WTC11 (cell line): ENCODE measurements around the gene TSEN15. TPM values are rescaled to one million over a fixed set of nuclear protein-coding genes. Genes with fewer than 3 reads are reported as not detected.

Experiments
- ATAC-seq: fragments of 200-7000 bp; cut with Tn5 transposase; 2 replicates; pipeline ENCODE4 v1.10.0; 2021; ENCODE audit warnings: mild to moderate bottlenecking, moderate library complexity
- CTCF ChIA-PET: fragments of 300-600 bp; sonication (Branson Sonifier 250); formaldehyde crosslinking; loops from one replicate; lab custom pipeline; 2021; ENCODE audit warnings: antibody characterized with exemption; lab: Charles Lee
- POLR2A ChIA-PET: fragments of 350-600 bp; sonication (Branson Sonifier 250); formaldehyde crosslinking; loops from one replicate; lab custom pipeline; 2021; ENCODE audit warnings: antibody characterized with exemption; lab: Charles Lee
- DNase-seq: peaks from one replicate; pipeline ENCODE4 v3.0.0; 2021; ENCODE audit warnings: low spot score
- H3K27ac Mint-ChIP-seq: 2 replicates; pipeline ENCODE4 v1.8.0; 2021; ENCODE audit warnings: mixed read lengths
- H3K27me3 Mint-ChIP-seq: 2 replicates; pipeline ENCODE4 v1.8.0; 2021; ENCODE audit warnings: low read depth, mild to moderate bottlenecking, moderate library complexity, mixed read lengths
- H3K36me3 Mint-ChIP-seq: 2 replicates; pipeline ENCODE4 v1.8.0; 2021; ENCODE audit warnings: mixed read lengths
- H3K4me1 Mint-ChIP-seq: 2 replicates; pipeline ENCODE4 v1.8.0; 2022; ENCODE audit warnings: mixed read lengths
- H3K4me3 Mint-ChIP-seq: 2 replicates; pipeline ENCODE4 v1.8.0; 2021; ENCODE audit warnings: mild to moderate bottlenecking, moderate library complexity, mixed read lengths
- H3K9me3 Mint-ChIP-seq: 2 replicates; pipeline ENCODE4 v1.8.0; 2021; ENCODE audit warnings: mixed read lengths
- ATF2 ChIP-seq: sonication (generic); formaldehyde crosslinking; IDR thresholded peaks from 2 replicates; pipeline ENCODE4 v1.8.1; 2022; ENCODE audit warnings: low read depth, missing genetic modification reagents, borderline replicate concordance
- E2F1 ChIP-seq: sonication (generic); formaldehyde crosslinking; IDR thresholded peaks from 2 replicates; pipeline ENCODE4 v1.8.0; 2022; ENCODE audit warnings: mild to moderate bottlenecking, missing genetic modification reagents
- ETV6 ChIP-seq: sonication (generic); formaldehyde crosslinking; IDR thresholded peaks from 2 replicates; pipeline ENCODE4 v1.8.1; 2022; ENCODE audit warnings: mild to moderate bottlenecking, missing genetic modification reagents
- FOXJ3 ChIP-seq: sonication (generic); formaldehyde crosslinking; IDR thresholded peaks from 2 replicates; pipeline ENCODE4 v1.9.0; 2021; ENCODE audit warnings: missing genetic modification reagents, mild to moderate bottlenecking, borderline replicate concordance
- FOXP1 ChIP-seq: sonication (generic); formaldehyde crosslinking; IDR thresholded peaks from 2 replicates; pipeline ENCODE4 v1.8.0; 2022; ENCODE audit warnings: missing genetic modification reagents, mild to moderate bottlenecking, moderate library complexity, borderline replicate concordance
- GABPB1 ChIP-seq: sonication (generic); formaldehyde crosslinking; IDR thresholded peaks from 2 replicates; pipeline ENCODE4 v1.8.1; 2023; ENCODE audit warnings: mild to moderate bottlenecking, missing genetic modification reagents
- IRF2 ChIP-seq: sonication (generic); formaldehyde crosslinking; IDR thresholded peaks from 2 replicates; pipeline ENCODE4 v1.8.0; 2022; ENCODE audit warnings: low read depth, missing genetic modification reagents, borderline replicate concordance
- JUN ChIP-seq: sonication (generic); formaldehyde crosslinking; IDR thresholded peaks from 2 replicates; pipeline ENCODE4 v1.8.0; 2023; ENCODE audit warnings: mild to moderate bottlenecking, missing genetic modification reagents
- KAT7 ChIP-seq: sonication (generic); formaldehyde crosslinking; IDR thresholded peaks from 2 replicates; pipeline ENCODE4 v1.8.1; 2023; ENCODE audit warnings: missing genetic modification reagents, mild to moderate bottlenecking, borderline replicate concordance
- MYBL2 ChIP-seq: sonication (generic); formaldehyde crosslinking; IDR thresholded peaks from 2 replicates; pipeline ENCODE4 v1.8.1; 2023; ENCODE audit warnings: mild to moderate bottlenecking, moderate library complexity, missing genetic modification reagents
- NFATC4 ChIP-seq: fragments of 250-450 bp; sonication (Bioruptor Pico); IDR thresholded peaks from 2 replicates; pipeline ENCODE4 v1.9.0; 2021; ENCODE audit warnings: mild to moderate bottlenecking
- SMAD4 ChIP-seq: sonication (generic); formaldehyde crosslinking; IDR thresholded peaks from 2 replicates; pipeline ENCODE4 v1.8.0; 2022; ENCODE audit warnings: mild to moderate bottlenecking, missing genetic modification reagents
- ZBTB21 ChIP-seq: sonication (generic); formaldehyde crosslinking; IDR thresholded peaks from 2 replicates; pipeline ENCODE4 v1.8.1; 2023; ENCODE audit warnings: mild to moderate bottlenecking, missing genetic modification reagents, borderline replicate concordance
- ZNF263 ChIP-seq: sonication (generic); formaldehyde crosslinking; IDR thresholded peaks from 2 replicates; pipeline ENCODE4 v1.8.1; 2022; ENCODE audit warnings: low read depth, mild to moderate bottlenecking, moderate library complexity, missing genetic modification reagents
- total RNA-seq: library from RNA; stranded (reverse); gene quantifications from 3 replicates; pipeline ENCODE4 v1.2.3, GENCODE V29; 2021
- TF ChIP-seq, protein P1 (sequence below): sonication (generic); formaldehyde crosslinking; IDR thresholded peaks from 2 replicates; pipeline ENCODE4 v1.8.0; 2023; ENCODE audit warnings: missing genetic modification reagents
- TF ChIP-seq, protein P2 (sequence below): sonication (generic); formaldehyde crosslinking; IDR thresholded peaks from 2 replicates; pipeline ENCODE4 v1.8.0; 2023; ENCODE audit warnings: mild to moderate bottlenecking, missing genetic modification reagents
- TF ChIP-seq, protein P3 (sequence below): sonication (generic); formaldehyde crosslinking; IDR thresholded peaks from 2 replicates; pipeline ENCODE4 v1.8.0; 2023; ENCODE audit warnings: missing genetic modification reagents, mild to moderate bottlenecking, borderline replicate concordance

The TSEN15 gene
- total RNA-seq, 1 experiment from 2014 or later = 23.8 TPM

GRCh38 chr1:184118046-184118445, 66.5 kb downstream of the TSEN15 start:
- no peaks in the 10 kb centered on the region for H3K27me3 Mint-ChIP-seq
- peaks cover 5% of the 10 kb centered on the region for H3K9me3 Mint-ChIP-seq
- no peaks in the 10 kb centered on the region for H3K36me3 Mint-ChIP-seq
- no peak overlapping the region for H3K4me3 Mint-ChIP-seq
- H3K27ac Mint-ChIP-seq = no peak overlapping the region
- TF ChIP-seq JUN (CRISPR knock-in tag) (no peak), ZBTB21 (CRISPR knock-in tag) (no peak), E2F1 (no peak), MYBL2 (CRISPR knock-in tag) (no peak), ZNF263 (no peak), GABPB1 (CRISPR knock-in tag) (no peak), IRF2 (CRISPR knock-in tag) (no peak), FOXP1 (CRISPR knock-in tag) (no peak), FOXJ3 (CRISPR knock-in tag) (no peak), NFATC4 (no peak), KAT7 (CRISPR knock-in tag) (no peak), ATF2 (CRISPR knock-in tag) (no peak), ETV6 (CRISPR knock-in tag) (no peak), SMAD4 (CRISPR knock-in tag) (no peak)
- TF ChIP-seq, protein P1, sequence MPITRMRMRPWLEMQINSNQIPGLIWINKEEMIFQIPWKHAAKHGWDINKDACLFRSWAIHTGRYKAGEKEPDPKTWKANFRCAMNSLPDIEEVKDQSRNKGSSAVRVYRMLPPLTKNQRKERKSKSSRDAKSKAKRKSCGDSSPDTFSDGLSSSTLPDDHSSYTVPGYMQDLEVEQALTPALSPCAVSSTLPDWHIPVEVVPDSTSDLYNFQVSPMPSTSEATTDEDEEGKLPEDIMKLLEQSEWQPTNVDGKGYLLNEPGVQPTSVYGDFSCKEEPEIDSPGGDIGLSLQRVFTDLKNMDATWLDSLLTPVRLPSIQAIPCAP (CRISPR knock-in tag) = no peak
- TF ChIP-seq, protein P2, sequence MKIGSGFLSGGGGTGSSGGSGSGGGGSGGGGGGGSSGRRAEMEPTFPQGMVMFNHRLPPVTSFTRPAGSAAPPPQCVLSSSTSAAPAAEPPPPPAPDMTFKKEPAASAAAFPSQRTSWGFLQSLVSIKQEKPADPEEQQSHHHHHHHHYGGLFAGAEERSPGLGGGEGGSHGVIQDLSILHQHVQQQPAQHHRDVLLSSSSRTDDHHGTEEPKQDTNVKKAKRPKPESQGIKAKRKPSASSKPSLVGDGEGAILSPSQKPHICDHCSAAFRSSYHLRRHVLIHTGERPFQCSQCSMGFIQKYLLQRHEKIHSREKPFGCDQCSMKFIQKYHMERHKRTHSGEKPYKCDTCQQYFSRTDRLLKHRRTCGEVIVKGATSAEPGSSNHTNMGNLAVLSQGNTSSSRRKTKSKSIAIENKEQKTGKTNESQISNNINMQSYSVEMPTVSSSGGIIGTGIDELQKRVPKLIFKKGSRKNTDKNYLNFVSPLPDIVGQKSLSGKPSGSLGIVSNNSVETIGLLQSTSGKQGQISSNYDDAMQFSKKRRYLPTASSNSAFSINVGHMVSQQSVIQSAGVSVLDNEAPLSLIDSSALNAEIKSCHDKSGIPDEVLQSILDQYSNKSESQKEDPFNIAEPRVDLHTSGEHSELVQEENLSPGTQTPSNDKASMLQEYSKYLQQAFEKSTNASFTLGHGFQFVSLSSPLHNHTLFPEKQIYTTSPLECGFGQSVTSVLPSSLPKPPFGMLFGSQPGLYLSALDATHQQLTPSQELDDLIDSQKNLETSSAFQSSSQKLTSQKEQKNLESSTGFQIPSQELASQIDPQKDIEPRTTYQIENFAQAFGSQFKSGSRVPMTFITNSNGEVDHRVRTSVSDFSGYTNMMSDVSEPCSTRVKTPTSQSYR (CRISPR knock-in tag) = no peak
- TF ChIP-seq, protein P3, sequence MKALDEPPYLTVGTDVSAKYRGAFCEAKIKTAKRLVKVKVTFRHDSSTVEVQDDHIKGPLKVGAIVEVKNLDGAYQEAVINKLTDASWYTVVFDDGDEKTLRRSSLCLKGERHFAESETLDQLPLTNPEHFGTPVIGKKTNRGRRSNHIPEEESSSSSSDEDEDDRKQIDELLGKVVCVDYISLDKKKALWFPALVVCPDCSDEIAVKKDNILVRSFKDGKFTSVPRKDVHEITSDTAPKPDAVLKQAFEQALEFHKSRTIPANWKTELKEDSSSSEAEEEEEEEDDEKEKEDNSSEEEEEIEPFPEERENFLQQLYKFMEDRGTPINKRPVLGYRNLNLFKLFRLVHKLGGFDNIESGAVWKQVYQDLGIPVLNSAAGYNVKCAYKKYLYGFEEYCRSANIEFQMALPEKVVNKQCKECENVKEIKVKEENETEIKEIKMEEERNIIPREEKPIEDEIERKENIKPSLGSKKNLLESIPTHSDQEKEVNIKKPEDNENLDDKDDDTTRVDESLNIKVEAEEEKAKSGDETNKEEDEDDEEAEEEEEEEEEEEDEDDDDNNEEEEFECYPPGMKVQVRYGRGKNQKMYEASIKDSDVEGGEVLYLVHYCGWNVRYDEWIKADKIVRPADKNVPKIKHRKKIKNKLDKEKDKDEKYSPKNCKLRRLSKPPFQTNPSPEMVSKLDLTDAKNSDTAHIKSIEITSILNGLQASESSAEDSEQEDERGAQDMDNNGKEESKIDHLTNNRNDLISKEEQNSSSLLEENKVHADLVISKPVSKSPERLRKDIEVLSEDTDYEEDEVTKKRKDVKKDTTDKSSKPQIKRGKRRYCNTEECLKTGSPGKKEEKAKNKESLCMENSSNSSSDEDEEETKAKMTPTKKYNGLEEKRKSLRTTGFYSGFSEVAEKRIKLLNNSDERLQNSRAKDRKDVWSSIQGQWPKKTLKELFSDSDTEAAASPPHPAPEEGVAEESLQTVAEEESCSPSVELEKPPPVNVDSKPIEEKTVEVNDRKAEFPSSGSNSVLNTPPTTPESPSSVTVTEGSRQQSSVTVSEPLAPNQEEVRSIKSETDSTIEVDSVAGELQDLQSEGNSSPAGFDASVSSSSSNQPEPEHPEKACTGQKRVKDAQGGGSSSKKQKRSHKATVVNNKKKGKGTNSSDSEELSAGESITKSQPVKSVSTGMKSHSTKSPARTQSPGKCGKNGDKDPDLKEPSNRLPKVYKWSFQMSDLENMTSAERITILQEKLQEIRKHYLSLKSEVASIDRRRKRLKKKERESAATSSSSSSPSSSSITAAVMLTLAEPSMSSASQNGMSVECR (CRISPR knock-in tag) = no peak
- DNase-seq = no peak
- no peak for ATAC-seq
- no peaks in the 10 kb centered on the region for H3K4me1 Mint-ChIP-seq
- POLR2A ChIA-PET = no interaction called here
- CTCF ChIA-PET = no interaction called here

Other genes starting within 250 kb of the TSEN15 start
- 1.3 to 1.5 TPM (median 1.3 TPM) in 3 replicates for gene RGL1, start 246.6 kb upstream of the TSEN15 start, total RNA-seq
- gene COLGALT2, start 14.0 kb upstream of the TSEN15 start, total RNA-seq = 1.5 to 2.1 TPM (median 1.5 TPM) in 3 replicates